HG02970 (cell line): ENCODE data around the gene SOHLH1.

ENCODE experiments used
- ATAC-seq: cut with Tn5 transposase; IDR thresholded peaks from one replicate; pipeline ENCODE4 v1.9.1; 2021; ENCODE audit warnings: mild to moderate bottlenecking, moderate library complexity, moderate number of reproducible peaks; ENCODE audit not compliant: unreplicated experiment, low FRiP score

SOHLH1 gene

DNA sequence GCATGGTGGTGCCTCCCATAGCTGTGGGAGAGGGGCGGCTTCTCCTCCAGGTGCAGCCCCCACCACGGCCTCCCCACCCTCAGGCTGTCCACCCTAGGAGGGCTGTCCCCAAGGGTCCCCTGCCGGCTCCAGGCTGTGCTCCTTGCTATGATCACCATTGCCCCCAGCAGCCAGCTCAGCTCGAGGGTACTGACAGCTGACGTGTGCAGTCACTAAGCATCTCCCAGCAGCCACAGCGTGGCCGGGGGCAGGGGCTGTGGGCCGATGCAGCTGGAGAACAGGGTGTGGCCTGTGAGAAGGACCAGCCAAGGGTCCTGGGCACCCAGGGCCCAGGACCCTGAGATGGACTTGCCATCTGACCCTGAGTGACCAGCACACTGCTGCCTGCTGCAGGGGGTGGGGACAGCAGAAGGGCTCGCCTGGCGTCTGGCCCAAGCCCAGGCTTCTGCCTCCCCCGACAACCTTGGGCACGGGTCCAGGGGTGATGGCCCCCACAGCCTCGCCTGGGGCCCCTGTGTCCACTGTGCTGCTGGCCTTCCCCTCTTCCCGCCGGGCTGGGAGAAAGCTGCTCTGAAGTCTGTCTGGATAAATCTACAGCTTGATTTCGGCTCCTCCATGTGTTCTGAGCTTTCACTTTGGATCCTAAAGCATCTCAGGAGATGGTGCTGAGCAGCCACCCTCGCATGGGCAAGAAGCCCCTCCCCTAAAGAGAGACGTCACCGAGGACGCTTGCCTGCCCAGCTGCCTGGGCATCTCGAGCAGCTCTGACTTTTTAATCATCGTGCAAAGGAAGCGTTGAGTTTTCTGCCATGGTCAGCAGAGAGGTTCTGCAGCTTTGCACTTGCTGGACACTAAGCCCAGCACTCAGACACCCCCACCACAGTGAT, 8.2 kb upstream of the SOHLH1 start:
- ATAC-seq: no peak

DNA sequence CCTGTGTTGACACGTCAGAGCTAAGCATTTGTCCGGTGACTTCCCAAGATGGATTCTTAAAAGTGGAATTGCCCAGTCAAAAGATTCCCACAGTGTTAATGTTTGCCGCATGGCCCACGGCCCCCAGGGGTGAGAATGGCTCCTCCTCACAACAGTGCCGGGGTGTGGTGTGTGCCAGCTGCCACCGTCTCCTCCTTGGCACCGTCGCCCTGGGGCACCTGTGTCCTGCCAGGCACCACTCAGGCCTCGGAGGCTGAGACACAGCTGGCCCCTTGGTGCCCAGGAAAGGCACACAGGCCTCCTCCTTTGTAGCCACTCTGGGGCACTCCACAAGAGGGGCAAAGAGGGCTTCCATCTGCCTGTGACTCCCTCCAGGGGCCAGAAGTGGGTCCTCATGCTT, 7.0 kb upstream of the SOHLH1 start:
- ATAC-seq: no peak

- ATAC-seq: no peak
These were observed 6.1 kb upstream of the SOHLH1 start for GRCh38 chr9:135705376-135705775.

DNA sequence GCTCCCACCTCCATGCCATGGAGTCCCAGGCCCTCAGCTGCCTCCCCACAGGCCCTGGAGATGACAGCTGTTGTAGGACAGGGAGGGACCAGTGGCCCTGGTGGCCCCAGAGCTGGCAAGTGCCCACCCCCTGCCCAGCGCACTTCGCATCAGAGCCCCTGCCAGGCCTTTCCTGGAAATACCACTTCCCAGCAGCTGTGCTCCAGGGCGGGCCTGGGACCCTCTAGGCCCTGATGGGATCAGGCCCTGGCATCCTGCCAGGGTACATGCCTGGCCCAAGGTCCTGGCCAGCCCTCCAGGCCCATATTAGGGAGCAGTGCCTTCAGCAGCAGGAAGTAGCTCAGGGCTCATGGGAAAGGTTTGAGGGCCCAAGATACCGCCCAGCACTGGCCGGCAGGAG, 5.2 kb upstream of the SOHLH1 start:
- no peak for ATAC-seq

DNA sequence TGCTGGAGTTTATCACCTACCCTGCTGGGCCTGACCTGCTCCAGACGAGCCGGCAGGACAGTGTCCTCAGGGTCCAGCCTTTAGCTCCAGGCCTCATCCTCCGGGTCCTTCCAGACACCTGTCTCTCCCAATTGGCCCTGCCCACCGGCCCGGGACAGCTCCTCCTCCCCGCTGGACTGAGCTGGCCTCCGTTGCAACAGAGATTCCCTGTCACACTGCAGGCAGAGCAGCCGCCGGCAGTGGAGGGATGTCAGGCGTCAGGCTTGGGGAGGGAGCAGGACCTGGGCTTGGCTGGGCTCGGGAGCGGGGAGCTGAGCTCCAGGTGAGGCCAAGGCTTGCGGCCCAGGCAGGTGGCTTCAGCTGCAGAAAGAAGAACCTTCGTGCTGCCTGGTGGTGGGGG, 4.4 kb upstream of the SOHLH1 start:
- ATAC-seq: no peak

- no peak for ATAC-seq
These were observed 2.9 kb upstream of the SOHLH1 start, which contains the start of gene KCNT1 for GRCh38 chr9:135701959-135702721. Gene KCNT1 (plus strand): TSS chr9:135702185. CDS start chr9:135702259, 74 bp downstream.

- no peak for ATAC-seq
These were observed 2.0 kb upstream of the SOHLH1 start for GRCh38 chr9:135701067-135701958.

DNA sequence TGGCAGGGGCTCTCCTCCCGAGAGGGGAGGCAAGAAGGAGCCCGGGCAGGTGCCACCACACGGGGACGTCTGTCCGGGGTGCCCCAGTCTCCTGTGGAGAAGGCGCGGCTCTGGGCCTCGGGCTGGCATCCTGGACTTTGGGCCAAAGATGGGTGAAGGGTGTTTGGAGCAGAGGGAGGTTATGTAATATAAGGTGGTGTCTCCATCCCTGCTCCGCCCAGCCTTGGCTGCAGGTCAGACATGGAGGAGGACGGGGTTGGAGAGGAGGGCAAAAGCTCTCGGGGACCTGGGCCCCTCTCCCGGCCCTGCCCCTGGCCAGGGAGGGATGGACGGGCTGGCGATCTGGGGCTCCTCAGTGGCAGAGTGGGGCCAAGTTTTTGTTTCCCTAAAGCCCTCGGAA, 1.2 kb upstream of the SOHLH1 start:
- ATAC-seq: no peak

DNA sequence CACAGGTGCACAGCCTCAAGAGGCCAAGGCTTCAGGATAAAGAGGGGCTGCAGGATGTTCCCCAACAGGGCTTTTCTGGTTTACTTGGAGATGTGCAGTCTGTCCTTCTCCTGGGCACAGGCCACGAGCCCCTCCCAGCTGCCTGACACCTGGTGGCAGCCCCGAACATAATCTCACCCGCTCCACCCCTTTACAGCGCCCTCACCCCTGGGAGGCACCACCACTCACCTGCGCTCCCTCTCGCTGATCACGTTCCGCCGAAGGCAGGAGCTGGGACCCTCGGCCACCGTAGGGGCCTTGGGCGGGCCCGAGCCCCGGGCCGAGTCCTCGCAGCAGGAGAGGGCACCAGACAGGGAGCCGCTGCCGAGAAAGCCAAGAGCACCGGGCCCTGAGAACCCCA, 514 bp downstream of the SOHLH1 start:
- ATAC-seq: no peak

GRCh38 chr9:135698236-135698635, 1.0 kb downstream of the SOHLH1 start:
- no peak for ATAC-seq

- no peak for ATAC-seq
These were observed 2.1 kb downstream of the SOHLH1 start for GRCh38 chr9:135697226-135697625.

DNA sequence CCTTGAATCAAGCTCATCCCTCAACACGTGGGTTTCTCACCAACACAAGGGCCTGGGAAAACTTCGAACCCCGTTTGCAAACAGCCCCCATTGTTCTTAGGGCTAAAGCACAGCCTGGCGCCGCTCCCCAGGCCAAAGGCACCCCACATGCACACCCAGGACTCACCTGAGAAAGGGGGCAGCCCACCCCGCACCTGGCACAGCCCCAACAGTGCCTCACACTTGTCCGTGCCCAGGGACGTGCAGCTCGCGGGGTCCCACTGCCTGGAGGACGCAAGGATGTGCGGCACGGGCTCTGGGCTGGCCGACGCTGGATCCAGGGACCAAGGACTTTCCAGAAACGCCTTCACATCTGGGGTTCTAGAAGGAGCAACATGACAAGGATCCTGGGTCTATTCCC, 2.8 kb downstream of the SOHLH1 start:
- ATAC-seq: no peak

- ATAC-seq: no peak
These were observed 3.6 kb downstream of the SOHLH1 start for GRCh38 chr9:135695642-135696041.

- no peak for ATAC-seq
These were observed 4.2 kb downstream of the SOHLH1 start for GRCh38 chr9:135695036-135695435.

DNA sequence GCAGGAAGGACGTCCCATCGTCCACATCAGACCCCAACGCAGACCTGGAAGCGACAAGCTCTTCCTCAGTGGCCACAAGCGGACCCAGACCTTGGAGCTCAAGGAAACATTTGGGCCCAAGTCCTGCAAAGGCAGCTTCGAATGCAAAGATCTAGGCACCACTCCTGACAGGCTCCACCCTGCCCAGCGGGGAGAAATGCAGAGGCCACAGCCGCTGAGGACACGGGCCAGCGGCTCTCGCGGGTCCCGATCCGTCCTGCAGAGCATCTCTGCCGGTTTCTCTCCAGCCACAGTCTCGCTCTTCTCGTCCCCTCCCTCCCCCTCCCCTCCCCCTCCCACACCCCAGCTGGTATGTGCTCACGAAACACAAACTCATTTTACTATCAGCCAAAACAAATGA, 4.9 kb downstream of the SOHLH1 start:
- no peak for ATAC-seq

DNA sequence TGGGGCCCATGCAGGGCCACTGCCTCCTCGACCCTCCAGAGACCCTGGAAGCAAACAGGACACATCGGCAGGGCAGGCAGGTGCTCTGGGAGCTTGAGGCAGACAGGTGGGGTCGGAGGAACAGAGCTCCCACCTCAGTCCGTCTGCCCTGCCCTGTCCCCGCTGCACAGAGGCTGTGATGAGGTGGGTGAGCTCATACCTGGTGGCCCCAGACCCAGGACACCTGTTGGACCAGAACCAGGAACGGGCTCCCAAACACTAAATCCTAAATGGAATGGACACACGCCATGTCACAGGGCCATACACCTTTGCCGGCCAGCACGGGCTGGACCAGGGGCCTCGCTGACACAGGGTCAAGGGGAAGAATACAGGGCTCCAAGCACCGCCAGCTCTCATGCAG, 5.5 kb downstream of the SOHLH1 start:
- no peak for ATAC-seq

DNA sequence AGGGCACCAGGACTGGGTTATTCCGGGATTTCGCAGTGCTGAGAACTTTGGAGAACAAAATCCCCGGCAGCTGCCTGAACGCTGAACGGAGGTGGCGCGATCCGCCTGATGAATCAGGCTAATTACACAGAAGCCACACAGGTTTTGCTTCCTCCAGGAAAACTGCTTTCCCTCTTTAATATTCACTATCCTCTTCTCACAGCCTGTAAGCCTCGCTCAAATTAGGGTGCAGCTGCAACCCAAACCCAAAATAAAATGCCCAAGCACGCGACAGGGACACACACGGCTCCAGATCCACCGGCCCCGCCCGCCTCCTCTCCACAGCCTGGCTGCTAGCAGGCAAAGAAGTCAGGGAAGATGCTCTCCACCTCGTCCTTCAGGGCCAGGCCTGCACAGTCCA, 6.0 kb downstream of the SOHLH1 start:
- no peak for ATAC-seq

GRCh38 chr9:135692410-135692809, 6.9 kb downstream of the SOHLH1 start:
- no peak for ATAC-seq

DNA sequence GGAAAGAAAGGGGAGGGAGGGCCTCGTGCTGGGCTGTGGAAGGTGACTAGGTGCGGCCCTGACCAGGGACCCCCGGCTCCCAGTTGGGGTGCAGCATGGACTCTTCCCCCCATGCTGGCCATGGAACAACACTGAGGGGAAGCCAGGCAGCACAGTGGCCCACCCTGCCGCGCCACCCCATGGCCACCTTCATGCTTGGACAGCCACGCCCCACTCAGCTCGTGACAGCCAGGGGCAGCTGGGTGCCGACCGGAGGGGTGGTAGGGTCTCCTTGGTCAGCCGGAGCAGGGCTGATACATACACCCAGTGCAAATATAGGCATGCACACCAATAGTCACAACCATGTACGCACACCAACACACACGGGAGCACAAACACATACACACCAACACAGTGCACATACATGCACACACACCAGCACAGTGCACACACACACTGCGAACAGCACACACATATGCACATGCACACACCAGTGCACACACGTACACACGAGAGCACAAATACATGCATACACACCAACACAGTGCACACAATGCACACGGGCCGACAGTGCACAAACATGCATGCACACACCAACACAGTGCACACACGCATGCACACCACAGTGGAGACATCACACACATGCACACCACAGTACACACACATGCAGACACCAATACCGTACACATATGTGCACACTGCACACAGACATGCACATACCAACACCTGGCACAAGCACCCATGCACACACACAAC, 8.3 kb downstream of the SOHLH1 start:
- ATAC-seq: no peak

GRCh38 chr9:135689011-135689410, 10.3 kb downstream of the SOHLH1 start:
- no peak for ATAC-seq
